ENCODE measurements around the gene PROK1. TPM values are rescaled to one million over a fixed set of nuclear protein-coding genes. Genes with fewer than 3 reads are reported as not detected.

PROK1 gene
- total and polyA plus RNA-seq, 2 experiments from 2014 or later = not detected

DNA sequence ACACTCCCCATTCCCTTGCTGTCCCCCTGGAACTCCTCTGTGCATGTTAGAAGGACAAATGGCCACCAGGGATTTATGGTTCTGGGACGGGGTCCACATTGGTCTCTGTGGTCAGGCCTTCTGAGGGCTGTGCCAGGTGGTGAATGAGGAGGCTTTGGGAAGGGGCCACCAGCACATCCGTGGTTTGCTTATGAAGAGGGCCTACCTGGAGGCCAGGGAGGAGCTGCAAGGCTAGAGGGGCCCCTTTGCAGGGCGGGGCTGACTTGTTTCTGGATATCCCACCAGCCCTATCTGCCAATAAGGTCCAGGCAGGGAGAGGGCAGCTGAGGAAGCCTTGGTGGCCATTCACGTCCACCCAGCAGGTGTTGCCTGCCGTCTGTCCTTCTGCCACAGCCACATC lies 43.1 kb downstream of the PROK1 start:
- H3K4me3 Mint-ChIP-seq = no peak overlapping the region
- Histone ChIP-seq H3K4me1 (ENCODE audit: insufficient read depth) (peaks cover 10% of the 10 kb centered on the region; the same call in 1 of the 2 replicates), H3K36me3 (ENCODE audit: insufficient read depth) (no peaks in the 10 kb centered on the region), H3K4me2 (no peak overlapping the region; the same call in 1 of the 2 replicates), H3K27ac (ENCODE audit: low read depth) (no peak overlapping the region), H3K4me3 (no peak overlapping the region), H2AFZ (no peak overlapping the region), H3K9me2 (ENCODE audit: insufficient read depth) (no peaks in the 10 kb centered on the region), H3K79me2 (replicated peaks; ENCODE audit: insufficient read depth) (no peaks in the 10 kb centered on the region), H3F3A (replicated peaks; ENCODE audit: low read depth) (no peaks in the 10 kb centered on the region), H4K20me1 (replicated peaks; ENCODE audit: insufficient read depth) (no peaks in the 10 kb centered on the region), H3K27me3 (ENCODE audit: insufficient read depth) (no peaks in the 10 kb centered on the region)
- peaks cover 20% of the 10 kb centered on the region for H3K4me1 Mint-ChIP-seq
- ATAC-seq (no peak), DNase-seq (ENCODE audit: low spot score) (no peak)
- no peaks in the 10 kb centered on the region for H3K9me3 Mint-ChIP-seq
- H3K36me3 Mint-ChIP-seq (ENCODE audit: low read depth) = no peaks in the 10 kb centered on the region
- H3K27me3 Mint-ChIP-seq (ENCODE audit: insufficient read depth, low read depth, poor library complexity) = peaks cover 14% of the 10 kb centered on the region
- TF ChIP-seq EZH2phosphoT487 (IDR thresholded peaks at IDR 0.05; ENCODE audit: unreplicated experiment) (no peak), STAT1 (IDR thresholded peaks at IDR 0.05; ENCODE audit: unreplicated experiment) (no peak), JUNB (IDR thresholded peaks at IDR 0.05; ENCODE audit: unreplicated experiment) (no peak)
- TF ChIP-seq, protein P1, sequence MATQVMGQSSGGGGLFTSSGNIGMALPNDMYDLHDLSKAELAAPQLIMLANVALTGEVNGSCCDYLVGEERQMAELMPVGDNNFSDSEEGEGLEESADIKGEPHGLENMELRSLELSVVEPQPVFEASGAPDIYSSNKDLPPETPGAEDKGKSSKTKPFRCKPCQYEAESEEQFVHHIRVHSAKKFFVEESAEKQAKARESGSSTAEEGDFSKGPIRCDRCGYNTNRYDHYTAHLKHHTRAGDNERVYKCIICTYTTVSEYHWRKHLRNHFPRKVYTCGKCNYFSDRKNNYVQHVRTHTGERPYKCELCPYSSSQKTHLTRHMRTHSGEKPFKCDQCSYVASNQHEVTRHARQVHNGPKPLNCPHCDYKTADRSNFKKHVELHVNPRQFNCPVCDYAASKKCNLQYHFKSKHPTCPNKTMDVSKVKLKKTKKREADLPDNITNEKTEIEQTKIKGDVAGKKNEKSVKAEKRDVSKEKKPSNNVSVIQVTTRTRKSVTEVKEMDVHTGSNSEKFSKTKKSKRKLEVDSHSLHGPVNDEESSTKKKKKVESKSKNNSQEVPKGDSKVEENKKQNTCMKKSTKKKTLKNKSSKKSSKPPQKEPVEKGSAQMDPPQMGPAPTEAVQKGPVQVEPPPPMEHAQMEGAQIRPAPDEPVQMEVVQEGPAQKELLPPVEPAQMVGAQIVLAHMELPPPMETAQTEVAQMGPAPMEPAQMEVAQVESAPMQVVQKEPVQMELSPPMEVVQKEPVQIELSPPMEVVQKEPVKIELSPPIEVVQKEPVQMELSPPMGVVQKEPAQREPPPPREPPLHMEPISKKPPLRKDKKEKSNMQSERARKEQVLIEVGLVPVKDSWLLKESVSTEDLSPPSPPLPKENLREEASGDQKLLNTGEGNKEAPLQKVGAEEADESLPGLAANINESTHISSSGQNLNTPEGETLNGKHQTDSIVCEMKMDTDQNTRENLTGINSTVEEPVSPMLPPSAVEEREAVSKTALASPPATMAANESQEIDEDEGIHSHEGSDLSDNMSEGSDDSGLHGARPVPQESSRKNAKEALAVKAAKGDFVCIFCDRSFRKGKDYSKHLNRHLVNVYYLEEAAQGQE (IDR thresholded peaks at IDR 0.05; ENCODE audit: unreplicated experiment) = no peak
- H3K27ac Mint-ChIP-seq = no peak overlapping the region

DNA sequence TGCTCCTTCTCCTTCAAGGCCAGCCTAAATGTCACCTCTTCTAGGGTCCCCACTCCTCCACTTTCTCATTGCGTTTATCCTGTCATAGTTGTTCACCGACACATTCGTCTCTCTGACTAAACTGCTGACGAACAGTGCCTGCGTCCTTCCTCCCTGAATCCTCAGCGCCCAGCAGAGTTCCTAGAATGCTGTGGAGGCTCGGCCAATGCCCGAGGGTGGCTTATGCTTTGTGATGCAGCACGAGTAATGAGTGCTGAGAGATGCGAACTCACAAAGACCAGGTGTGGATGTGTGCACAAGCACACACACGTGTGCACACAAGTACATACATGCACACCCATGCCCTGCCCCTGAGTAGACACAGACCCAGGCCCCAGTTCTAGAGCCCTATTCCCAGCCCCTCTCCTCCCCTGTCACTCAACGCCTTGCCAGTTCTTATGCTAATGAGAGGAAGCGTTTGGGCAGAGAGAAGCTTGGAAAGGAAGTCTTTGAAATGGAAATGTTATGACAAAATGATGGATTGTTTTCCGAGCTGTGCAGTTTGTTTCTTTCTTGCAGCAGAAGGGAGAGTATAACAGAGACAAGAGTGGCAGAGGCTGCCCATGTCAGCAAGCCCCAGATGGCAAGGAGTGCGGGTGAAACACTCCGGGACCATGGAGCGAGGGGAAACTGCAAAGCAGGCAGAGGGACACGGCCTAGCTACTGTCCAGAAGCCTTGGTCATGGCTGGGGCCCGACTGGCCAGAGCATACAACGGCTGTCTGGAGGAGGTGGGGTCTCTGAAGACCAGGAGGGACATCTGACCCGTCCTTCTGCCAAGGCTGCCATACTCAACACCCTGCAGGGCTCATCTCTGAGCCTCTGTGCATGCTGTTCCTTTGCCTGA lies 43.8 kb downstream of the PROK1 start:
- no peaks in the 10 kb centered on the region for H3K79me2 ChIP-seq (replicated peaks; ENCODE audit: insufficient read depth)
- Mint-ChIP-seq H3K27ac (no peak overlapping the region), H3K4me1 (peaks cover 20% of the 10 kb centered on the region), H3K4me3 (no peak overlapping the region), H3K27me3 (ENCODE audit: insufficient read depth, low read depth, poor library complexity) (peaks cover 14% of the 10 kb centered on the region), H3K9me3 (no peaks in the 10 kb centered on the region), H3K36me3 (ENCODE audit: low read depth) (no peaks in the 10 kb centered on the region)
- 0 out of 2 replicates have a peak overlapping the region, but pooled peaks have one; percentile 4 for H3K4me3 ChIP-seq
- DNase-seq (ENCODE audit: low spot score) (peak; percentile 66), ATAC-seq (peak; percentile 82)
- no peak overlapping the region for H2AFZ ChIP-seq
- H3K4me1 ChIP-seq (ENCODE audit: insufficient read depth) = peaks cover 10% of the 10 kb centered on the region; the same call in 1 of the 2 replicates
- no peaks in the 10 kb centered on the region for H3K27me3 ChIP-seq (ENCODE audit: insufficient read depth)
- H3K36me3 ChIP-seq (ENCODE audit: insufficient read depth) = no peaks in the 10 kb centered on the region
- no peaks in the 10 kb centered on the region for H4K20me1 ChIP-seq (replicated peaks; ENCODE audit: insufficient read depth)
- H3K4me2 ChIP-seq = peak overlapping the region; percentile 28; the same call in 1 of the 2 replicates
- no peaks in the 10 kb centered on the region for H3K9me2 ChIP-seq (ENCODE audit: insufficient read depth)
- H3F3A ChIP-seq (replicated peaks; ENCODE audit: low read depth) = no peaks in the 10 kb centered on the region
- H3K27ac ChIP-seq (ENCODE audit: low read depth) = no peak overlapping the region
- TF ChIP-seq EZH2 (IDR thresholded peaks at IDR 0.05; ENCODE audit: low read depth, unreplicated experiment) (no peak), CREB1 (CRISPR knock-in tag; IDR thresholded peaks at IDR 0.05; ENCODE audit: low read depth) (no peak), ZNF114 (CRISPR knock-in tag; IDR thresholded peaks at IDR 0.05) (no peak), ZNF331 (CRISPR knock-in tag; IDR thresholded peaks at IDR 0.05; ENCODE audit: low read depth) (no peak), POLR2AphosphoS5 (IDR thresholded peaks at IDR 0.05; ENCODE audit: low read depth) (no peak)
- TF ChIP-seq, protein P2, sequence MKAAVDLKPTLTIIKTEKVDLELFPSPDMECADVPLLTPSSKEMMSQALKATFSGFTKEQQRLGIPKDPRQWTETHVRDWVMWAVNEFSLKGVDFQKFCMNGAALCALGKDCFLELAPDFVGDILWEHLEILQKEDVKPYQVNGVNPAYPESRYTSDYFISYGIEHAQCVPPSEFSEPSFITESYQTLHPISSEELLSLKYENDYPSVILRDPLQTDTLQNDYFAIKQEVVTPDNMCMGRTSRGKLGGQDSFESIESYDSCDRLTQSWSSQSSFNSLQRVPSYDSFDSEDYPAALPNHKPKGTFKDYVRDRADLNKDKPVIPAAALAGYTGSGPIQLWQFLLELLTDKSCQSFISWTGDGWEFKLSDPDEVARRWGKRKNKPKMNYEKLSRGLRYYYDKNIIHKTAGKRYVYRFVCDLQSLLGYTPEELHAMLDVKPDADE (IDR thresholded peaks at IDR 0.05) = no peak
- TF ChIP-seq, protein P1 (IDR thresholded peaks at IDR 0.05; ENCODE audit: unreplicated experiment) = no peak
- TF ChIP-seq, protein P3, sequence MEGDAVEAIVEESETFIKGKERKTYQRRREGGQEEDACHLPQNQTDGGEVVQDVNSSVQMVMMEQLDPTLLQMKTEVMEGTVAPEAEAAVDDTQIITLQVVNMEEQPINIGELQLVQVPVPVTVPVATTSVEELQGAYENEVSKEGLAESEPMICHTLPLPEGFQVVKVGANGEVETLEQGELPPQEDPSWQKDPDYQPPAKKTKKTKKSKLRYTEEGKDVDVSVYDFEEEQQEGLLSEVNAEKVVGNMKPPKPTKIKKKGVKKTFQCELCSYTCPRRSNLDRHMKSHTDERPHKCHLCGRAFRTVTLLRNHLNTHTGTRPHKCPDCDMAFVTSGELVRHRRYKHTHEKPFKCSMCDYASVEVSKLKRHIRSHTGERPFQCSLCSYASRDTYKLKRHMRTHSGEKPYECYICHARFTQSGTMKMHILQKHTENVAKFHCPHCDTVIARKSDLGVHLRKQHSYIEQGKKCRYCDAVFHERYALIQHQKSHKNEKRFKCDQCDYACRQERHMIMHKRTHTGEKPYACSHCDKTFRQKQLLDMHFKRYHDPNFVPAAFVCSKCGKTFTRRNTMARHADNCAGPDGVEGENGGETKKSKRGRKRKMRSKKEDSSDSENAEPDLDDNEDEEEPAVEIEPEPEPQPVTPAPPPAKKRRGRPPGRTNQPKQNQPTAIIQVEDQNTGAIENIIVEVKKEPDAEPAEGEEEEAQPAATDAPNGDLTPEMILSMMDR (conservative IDR thresholded peaks at IDR 0.05; ENCODE audit: low read depth in 2 of 2) = no peak
